Nephron progenitor cell (in vitro differentiated cells): ENCODE results near the gene RHOF.
A peak's percentile ranks its signal among the peaks of the same experiment; 100 is the strongest.

Experiments
- DNase-seq: peaks from one replicate; pipeline ENCODE4 v3.0.0; 2021
- H3K27ac Mint-ChIP-seq: 2 replicates; pipeline ENCODE4 v1.8.0; 2021; ENCODE audit warnings: mild to moderate bottlenecking, moderate library complexity, mixed read lengths
- H3K27me3 Mint-ChIP-seq: 2 replicates; pipeline ENCODE4 v1.8.0; 2021; ENCODE audit warnings: mild to moderate bottlenecking, low read depth, mixed read lengths; ENCODE audit not compliant: poor library complexity
- H3K36me3 Mint-ChIP-seq: 2 replicates; pipeline ENCODE4 v1.8.0; 2021; ENCODE audit warnings: low read depth, mixed read lengths
- H3K4me1 Mint-ChIP-seq: 2 replicates; pipeline ENCODE4 v1.8.0; 2021; ENCODE audit warnings: mixed read lengths
- H3K4me3 Mint-ChIP-seq: 2 replicates; pipeline ENCODE4 v1.8.0; 2021; ENCODE audit warnings: mild to moderate bottlenecking, moderate library complexity, mixed read lengths
- H3K9me3 Mint-ChIP-seq: 2 replicates; pipeline ENCODE4 v1.8.0; 2021; ENCODE audit warnings: mild to moderate bottlenecking, moderate library complexity, mixed read lengths
- TF ChIP-seq, protein P1 (sequence below): fragments of 200-600 bp; sonication (generic); IDR thresholded peaks from 2 replicates; pipeline ENCODE4 v1.5.0; 2021; ENCODE audit warnings: antibody characterized with exemption

RHOF gene

DNA sequence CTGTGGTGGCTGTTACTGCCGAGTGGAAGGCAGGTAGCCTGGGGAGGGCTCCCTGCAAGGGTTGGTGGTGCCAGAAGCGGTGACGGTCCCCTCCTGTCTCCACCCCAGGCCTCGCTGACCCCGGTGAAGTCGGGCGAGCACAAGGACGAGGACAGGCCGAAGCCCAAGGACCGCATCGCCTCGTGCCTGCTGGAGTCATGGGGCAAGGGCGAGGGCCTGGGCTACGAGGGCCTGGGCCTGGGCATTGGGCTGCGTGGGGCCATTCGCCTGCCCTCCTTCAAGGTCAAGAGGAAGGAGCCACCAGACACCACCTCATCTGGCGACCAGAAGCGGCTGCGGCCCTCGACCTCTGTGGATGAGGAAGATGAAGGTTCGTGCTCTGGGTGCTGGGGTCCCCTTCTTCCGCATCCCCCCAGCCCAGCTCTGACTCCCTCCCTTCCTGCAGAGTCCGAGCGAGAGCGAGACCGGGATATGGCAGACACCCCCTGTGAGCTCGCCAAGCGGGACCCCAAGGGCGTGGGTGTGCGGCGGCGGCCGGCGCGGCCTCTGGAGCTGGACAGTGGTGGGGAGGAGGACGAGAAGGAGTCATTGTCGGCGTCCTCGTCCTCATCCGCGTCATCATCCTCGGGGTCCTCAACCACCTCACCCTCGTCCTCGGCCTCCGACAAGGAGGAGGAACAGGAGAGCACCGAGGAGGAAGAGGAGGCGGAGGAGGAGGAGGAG is 23.6 kb upstream of the RHOF start:
- Mint-ChIP-seq H3K4me3 (no peak overlapping the region), H3K36me3 (peaks cover 33% of the 10 kb centered on the region), H3K27ac (no peak overlapping the region), H3K27me3 (peaks cover 5% of the 10 kb centered on the region), H3K4me1 (peaks cover 16% of the 10 kb centered on the region), H3K9me3 (no peaks in the 10 kb centered on the region)
- no peak for DNase-seq
- TF ChIP-seq, protein P1, sequence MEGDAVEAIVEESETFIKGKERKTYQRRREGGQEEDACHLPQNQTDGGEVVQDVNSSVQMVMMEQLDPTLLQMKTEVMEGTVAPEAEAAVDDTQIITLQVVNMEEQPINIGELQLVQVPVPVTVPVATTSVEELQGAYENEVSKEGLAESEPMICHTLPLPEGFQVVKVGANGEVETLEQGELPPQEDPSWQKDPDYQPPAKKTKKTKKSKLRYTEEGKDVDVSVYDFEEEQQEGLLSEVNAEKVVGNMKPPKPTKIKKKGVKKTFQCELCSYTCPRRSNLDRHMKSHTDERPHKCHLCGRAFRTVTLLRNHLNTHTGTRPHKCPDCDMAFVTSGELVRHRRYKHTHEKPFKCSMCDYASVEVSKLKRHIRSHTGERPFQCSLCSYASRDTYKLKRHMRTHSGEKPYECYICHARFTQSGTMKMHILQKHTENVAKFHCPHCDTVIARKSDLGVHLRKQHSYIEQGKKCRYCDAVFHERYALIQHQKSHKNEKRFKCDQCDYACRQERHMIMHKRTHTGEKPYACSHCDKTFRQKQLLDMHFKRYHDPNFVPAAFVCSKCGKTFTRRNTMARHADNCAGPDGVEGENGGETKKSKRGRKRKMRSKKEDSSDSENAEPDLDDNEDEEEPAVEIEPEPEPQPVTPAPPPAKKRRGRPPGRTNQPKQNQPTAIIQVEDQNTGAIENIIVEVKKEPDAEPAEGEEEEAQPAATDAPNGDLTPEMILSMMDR = no peak

GRCh38 chr12:121815263-121815662 is 21.8 kb upstream of the RHOF start:
- TF ChIP-seq, protein P1 = no peak
- Mint-ChIP-seq H3K4me1 (peaks cover 30% of the 10 kb centered on the region), H3K9me3 (no peaks in the 10 kb centered on the region), H3K27ac (no peak overlapping the region), H3K4me3 (no peak overlapping the region), H3K36me3 (peaks cover 33% of the 10 kb centered on the region), H3K27me3 (no peaks in the 10 kb centered on the region)
- no peak for DNase-seq

DNA sequence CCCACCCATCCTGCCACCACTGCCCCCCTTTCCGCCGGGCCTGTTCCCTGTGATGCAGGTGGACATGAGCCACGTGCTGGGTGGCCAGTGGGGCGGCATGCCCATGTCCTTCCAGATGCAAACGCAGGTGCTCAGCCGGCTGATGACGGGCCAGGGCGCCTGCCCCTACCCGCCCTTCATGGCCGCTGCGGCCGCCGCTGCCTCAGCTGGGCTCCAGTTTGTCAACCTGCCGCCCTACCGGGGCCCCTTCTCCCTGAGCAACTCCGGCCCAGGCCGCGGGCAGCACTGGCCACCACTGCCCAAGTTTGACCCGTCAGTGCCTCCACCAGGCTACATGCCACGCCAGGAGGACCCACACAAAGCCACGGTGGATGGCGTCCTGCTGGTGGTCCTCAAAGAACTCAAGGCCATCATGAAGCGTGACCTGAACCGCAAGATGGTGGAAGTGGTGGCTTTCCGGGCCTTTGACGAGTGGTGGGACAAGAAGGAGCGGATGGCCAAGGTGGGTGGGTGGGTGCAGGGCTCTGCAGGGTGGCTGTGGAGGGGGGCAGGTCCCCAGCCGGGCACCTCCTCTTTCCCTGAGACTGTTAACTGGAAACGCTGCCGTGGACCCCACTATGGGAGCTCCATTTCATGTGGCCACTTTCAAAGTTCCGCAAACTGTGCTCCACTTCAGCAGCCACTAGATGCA is 21.1 kb upstream of the RHOF start:
- Mint-ChIP-seq H3K27ac (no peak overlapping the region), H3K27me3 (no peaks in the 10 kb centered on the region), H3K36me3 (peaks cover 36% of the 10 kb centered on the region), H3K9me3 (no peaks in the 10 kb centered on the region), H3K4me1 (peaks cover 31% of the 10 kb centered on the region), H3K4me3 (no peak overlapping the region)
- DNase-seq = no peak
- TF ChIP-seq, protein P1 = no peak

- TF ChIP-seq, protein P1 = no peak
- Mint-ChIP-seq H3K9me3 (no peaks in the 10 kb centered on the region), H3K27me3 (no peaks in the 10 kb centered on the region), H3K4me1 (peaks cover 36% of the 10 kb centered on the region), H3K4me3 (no peak overlapping the region), H3K36me3 (peaks cover 37% of the 10 kb centered on the region), H3K27ac (no peak overlapping the region)
- no peak for DNase-seq
These were observed 20.5 kb upstream of the RHOF start for GRCh38 chr12:121813951-121814350.

DNA sequence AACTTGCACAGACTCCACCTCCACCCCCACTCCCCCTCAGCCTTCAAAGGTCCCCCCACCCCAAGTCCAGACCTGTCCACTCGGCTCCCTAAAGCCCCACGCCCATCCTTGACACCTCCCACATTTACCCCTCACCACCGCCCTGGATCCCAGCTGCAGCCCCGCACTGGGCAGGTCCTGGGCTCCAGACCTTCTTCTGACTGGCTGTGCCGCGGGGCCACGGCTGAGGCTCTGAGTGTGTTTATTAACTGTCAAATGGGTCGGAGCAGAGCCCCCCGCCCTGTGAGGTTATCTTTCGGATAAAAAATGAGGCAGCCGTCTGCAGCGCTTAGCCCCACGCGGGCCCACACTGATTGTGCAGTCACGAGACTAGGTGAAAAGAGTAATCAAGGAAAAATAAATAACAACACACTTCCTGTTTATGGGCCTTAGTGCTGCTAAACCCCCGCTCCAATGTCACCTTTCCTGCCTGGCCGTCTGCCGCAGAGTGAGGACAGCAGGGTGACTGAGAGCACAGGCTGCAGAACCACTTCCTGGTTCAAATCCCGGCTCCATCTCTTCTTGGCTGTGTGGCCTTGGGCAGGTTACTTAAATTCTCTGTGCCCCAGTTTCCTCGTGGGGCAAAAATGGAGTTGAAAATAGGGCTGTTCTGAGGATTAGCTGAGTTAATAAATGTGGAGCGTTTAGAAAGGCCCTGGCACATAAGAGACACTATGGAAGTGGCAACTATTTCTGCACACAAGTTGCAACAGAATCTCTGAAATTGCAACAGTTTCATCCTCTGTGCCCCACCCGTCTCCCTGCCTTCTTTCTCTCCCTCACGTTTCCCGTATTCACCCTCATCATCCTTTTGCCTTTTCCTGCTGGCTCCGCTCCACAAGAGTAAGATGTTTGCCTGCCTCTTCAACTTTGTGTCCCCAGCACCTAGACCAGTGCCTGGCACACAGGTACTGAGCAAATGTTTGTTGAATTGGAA is 19.7 kb upstream of the RHOF start:
- no peak for DNase-seq
- Mint-ChIP-seq H3K4me1 (peaks cover 36% of the 10 kb centered on the region), H3K9me3 (no peaks in the 10 kb centered on the region), H3K4me3 (peak overlapping the region; percentile 80), H3K36me3 (peaks cover 42% of the 10 kb centered on the region), H3K27ac (peak overlapping the region; percentile 66), H3K27me3 (no peaks in the 10 kb centered on the region)
- TF ChIP-seq, protein P1 = no peak
